Stimulated activated CD8-positive, alpha-beta memory T cell treated with anti-CD3 and anti-CD28 coated beads, Interleukin-15, amount 100 ng/mL, for 4 hours (primary cell): ENCODE data around the gene TRIM34.
A peak's percentile ranks its signal among the peaks of the same experiment; 100 is the strongest.
"Not testable (repeated sequence)": the region's sequence is repeated elsewhere in the genome, so short reads cannot be mapped to it uniquely, and the experiment has no call there.

Experiments used
- DNase-seq, 2 donors: peaks; one replicate each; pipeline ENCODE4 v3.0.0-alpha.2; 2020; ENCODE audit warnings: low read depth in 2 of 2

TRIM34 gene

GRCh38 chr11:5684036-5684645 lies 59.3 kb downstream of the TRIM34 start:
- no peak for DNase-seq

GRCh38 chr11:5684646-5685362 lies 60.0 kb downstream of the TRIM34 start, which contains the start of gene TRIM5:
Gene TRIM5 (minus strand): TSS chr11:5685074. CDS start chr11:5680177, 4,897 bp downstream.
- DNase-seq: peak; percentile 59 to 74

- DNase-seq: no peak
These were observed 61.6 kb downstream of the TRIM34 start for GRCh38 chr11:5686426-5686825.

- DNase-seq: no peak
These were observed 63.7 kb downstream of the TRIM34 start for GRCh38 chr11:5688482-5688881.

GRCh38 chr11:5689551-5689983 lies 64.8 kb downstream of the TRIM34 start, which contains the start of gene TRIM22:
Gene TRIM22 (plus strand): TSS chr11:5689790. CDS start chr11:5696233, 6,443 bp downstream.
- DNase-seq: peak in 1 of 2 donors; percentile 27

- DNase-seq: no peak
These were observed 65.4 kb downstream of the TRIM34 start for GRCh38 chr11:5690216-5690615.

- no peak for DNase-seq
These were observed 65.9 kb downstream of the TRIM34 start for GRCh38 chr11:5690736-5691135.

GRCh38 chr11:5691238-5691963 lies 66.6 kb downstream of the TRIM34 start:
- not testable (repeated sequence) for DNase-seq

GRCh38 chr11:5691964-5692361 lies 67.2 kb downstream of the TRIM34 start:
- no peak for DNase-seq
